Liver (tissue), 9 donors: ENCODE results near the gene TNNI3K. TPM values are rescaled to one million over a fixed set of nuclear protein-coding genes. Genes with fewer than 3 reads are reported as not detected.

ENCODE experiments used
- DNase-seq: peaks from one replicate; pipeline ENCODE4 v3.0.0-alpha.2; 2017; ENCODE audit warnings: low spot score
- H3K27ac ChIP-seq, 2 donors: one replicate each; pipeline ENCODE4 v1.7.0; 2013; ENCODE audit warnings: inconsistent platforms in 2 of 2, low read length in 2 of 2, control low read depth in 1 of 2, low read depth in 1 of 2, mild to moderate bottlenecking in 1 of 2
- H3K27me3 ChIP-seq, 4 donors: one replicate each; pipeline versions ENCODE4 v1.6.1 to v1.7.0; 2013; ENCODE audit warnings: low read length in 3 of 4, inconsistent platforms in 1 of 4, mild to moderate bottlenecking in 1 of 4, moderate library complexity in 1 of 4; ENCODE audit not compliant: control insufficient read depth in 4 of 4, insufficient read depth in 4 of 4
- H3K36me3 ChIP-seq, 4 donors: one replicate each; pipeline versions ENCODE4 v1.6.1 to v1.7.0; 2013; ENCODE audit warnings: low read length in 3 of 4, mild to moderate bottlenecking in 3 of 4, low read depth in 1 of 4, moderate library complexity in 1 of 4; ENCODE audit not compliant: control insufficient read depth in 4 of 4, insufficient read depth in 3 of 4
- H3K4me1 ChIP-seq, 4 donors: one replicate each; pipeline versions ENCODE4 v1.6.1 to v1.7.0; 2013; ENCODE audit warnings: low read length in 3 of 4, mild to moderate bottlenecking in 3 of 4, moderate library complexity in 1 of 4; ENCODE audit not compliant: control insufficient read depth in 4 of 4, insufficient read depth in 4 of 4
- H3K4me3 ChIP-seq, 3 donors: one replicate each; pipeline versions ENCODE4 v1.6.1 to v1.7.0; 2013; ENCODE audit warnings: low read length in 3 of 3, control low read depth in 1 of 3, low read depth in 1 of 3, mild to moderate bottlenecking in 1 of 3
- H3K9ac ChIP-seq, 2 donors: one replicate each; pipeline ENCODE4 v1.7.0; 2013; ENCODE audit warnings: low read length in 2 of 2, mild to moderate bottlenecking in 2 of 2, moderate library complexity in 2 of 2, control low read depth in 1 of 2, low read depth in 1 of 2
- H3K9me3 ChIP-seq, 4 donors: one replicate each; pipeline versions ENCODE4 v1.6.1 to v1.7.0; 2013; ENCODE audit warnings: low read length in 3 of 4; ENCODE audit not compliant: control insufficient read depth in 4 of 4
- FOXA1 ChIP-seq: IDR thresholded peaks from 2 replicates; pipeline ENCODE4 v1.6.1; 2016; ENCODE audit warnings: antibody characterized with exemption
- FOXA2 ChIP-seq: IDR thresholded peaks from 2 replicates; pipeline ENCODE4 v1.6.1; 2016; ENCODE audit warnings: antibody characterized with exemption
- GABPA ChIP-seq, 2 donors: IDR thresholded peaks in 1 of 2; conservative IDR thresholded peaks in 1 of 2; 2 replicates each; pipeline ENCODE4 v1.6.1; 2016; ENCODE audit warnings: antibody characterized with exemption in 2 of 2, mild to moderate bottlenecking in 1 of 2, moderate library complexity in 1 of 2
- HNF4A ChIP-seq, 2 donors: conservative IDR thresholded peaks; 2 replicates each; pipeline ENCODE4 v1.6.1; 2016; ENCODE audit warnings: antibody characterized with exemption in 2 of 2, mild to moderate bottlenecking in 2 of 2
- HNF4G ChIP-seq: IDR thresholded peaks from 2 replicates; pipeline ENCODE4 v1.6.1; 2016; ENCODE audit warnings: antibody characterized with exemption
- NR2F2 ChIP-seq: IDR thresholded peaks from 2 replicates; pipeline ENCODE4 v1.6.1; 2016; ENCODE audit warnings: antibody characterized with exemption
- RAD21 ChIP-seq, 2 donors: IDR thresholded peaks; 2 replicates each; pipeline ENCODE4 v1.6.1; 2016; ENCODE audit warnings: antibody characterized with exemption in 2 of 2, mild to moderate bottlenecking in 2 of 2
- RXRA ChIP-seq, 2 donors: IDR thresholded peaks; 2 replicates each; pipeline ENCODE4 v1.6.1; 2017 to 2018; ENCODE audit warnings: antibody characterized with exemption in 2 of 2, mild to moderate bottlenecking in 1 of 2
- SP1 ChIP-seq: IDR thresholded peaks from 2 replicates; pipeline ENCODE4 v1.6.1; 2018; ENCODE audit warnings: antibody characterized with exemption, mild to moderate bottlenecking
- TAF1 ChIP-seq: conservative IDR thresholded peaks from 2 replicates; pipeline ENCODE4 v1.6.1; 2016; ENCODE audit warnings: antibody characterized with exemption, mild to moderate bottlenecking
- YY1 ChIP-seq: IDR thresholded peaks from 2 replicates; pipeline ENCODE4 v1.6.1; 2016; ENCODE audit warnings: antibody characterized with exemption, mild to moderate bottlenecking
- WGBS: extraction: QIAGEN DNeasy Blood & Tissue Kit; methylation state at CpG from one replicate; pipeline ENCODE4 v1.1.7; 2013; 5-methylcytosine and 5-hydroxymethylcytosine counted together
- polyA plus RNA-seq, 2 donors: library from polyadenylated mRNA; stranded (reverse) in 1 of 2; unstranded in 1 of 2; fragments of 200-250 nt in 1 of 2; fragments of >200 nt in 1 of 2; fragmentation: Nextera tagmentation in 1 of 2; extraction: Ambion mirVana in 1 of 2; gene quantifications; one replicate each; pipeline versions ENCODE4 v1.2.1 to v1.2.3, GENCODE V29; 2013 to 2015
- total RNA-seq, 2 donors: library from RNA; depleted of rRNA; stranded (reverse); fragments of >200 nt; gene quantifications; one replicate each; pipeline ENCODE4 v1.2.3, GENCODE V29; 2014
- TF ChIP-seq, protein P1 (sequence below): IDR thresholded peaks from 2 replicates; pipeline ENCODE4 v1.6.1; 2016; ENCODE audit warnings: antibody characterized with exemption
- TF ChIP-seq, protein P2 (sequence below): IDR thresholded peaks from 2 replicates; pipeline ENCODE4 v1.6.1; 2016; ENCODE audit warnings: antibody characterized with exemption
- TF ChIP-seq, protein P3 (sequence below): IDR thresholded peaks from 2 replicates; pipeline ENCODE4 v1.6.1; 2016; ENCODE audit warnings: antibody characterized with exemption, mild to moderate bottlenecking
- TF ChIP-seq, protein P4 (sequence below): IDR thresholded peaks from 2 replicates; pipeline ENCODE4 v1.6.1; 2016; ENCODE audit warnings: antibody characterized with exemption
- TF ChIP-seq, protein P5 (sequence below): fragments of 150-350 bp; IDR thresholded peaks from 2 replicates; pipeline ENCODE4 v1.5.1; 2017; ENCODE audit warnings: improper control_type of control experiment, low read depth, low read length; ENCODE audit not compliant: missing input control
- donor health status: healthy.
- donor health status: healthy.
- donor health status: healthy.
- donor health status: healthy.
- donor health status: healthy.

TNNI3K gene
- total and polyA plus RNA-seq, 4 donors, result 0.09 to 0.10 TPM; not detected in 2

DNA sequence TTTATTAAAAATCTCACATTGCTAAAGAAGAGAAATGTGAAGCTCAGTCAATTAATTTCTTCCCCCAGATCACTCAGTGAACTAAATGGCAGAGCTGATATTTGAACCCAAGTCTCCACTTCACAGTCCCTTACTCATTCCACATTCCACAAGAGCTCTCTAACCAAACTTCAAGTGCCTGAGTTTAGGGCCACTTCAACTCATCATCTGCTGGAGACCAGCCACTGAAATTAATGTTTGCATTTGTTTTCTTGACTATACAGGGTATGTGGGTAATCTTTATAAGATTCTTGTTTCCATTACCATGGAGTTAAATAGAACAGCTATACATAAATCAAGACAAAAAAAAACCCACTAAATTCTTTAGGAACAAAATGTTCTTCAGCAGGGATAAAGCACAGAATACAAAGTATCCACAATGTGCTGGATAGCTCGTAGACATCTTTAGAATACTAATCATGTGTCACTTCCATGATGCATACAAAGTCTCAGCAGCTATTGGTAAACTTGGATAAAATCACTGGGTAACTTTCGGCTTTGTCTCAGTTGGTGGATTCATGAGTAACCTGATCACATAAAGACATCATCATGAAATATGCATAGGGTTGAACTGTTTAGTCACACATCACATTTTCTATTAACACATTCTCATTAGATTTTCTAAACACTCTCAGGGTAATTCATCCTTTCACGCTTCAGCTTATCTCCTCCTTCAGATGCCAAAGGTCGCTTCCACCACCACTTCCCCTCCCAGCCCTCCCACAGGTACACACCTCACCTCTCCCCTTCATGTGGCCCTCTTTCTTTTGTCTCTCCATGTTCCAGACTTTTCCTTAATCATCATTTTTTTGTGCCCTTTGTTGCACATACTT lies 187.5 kb downstream of the TNNI3K start:
- Histone ChIP-seq H3K36me3 (no peaks in the 10 kb centered on the region), H3K9me3 (no peaks in the 10 kb centered on the region), H3K27ac (no peak overlapping the region), H3K4me1 (no peaks in the 10 kb centered on the region), H3K4me3 (no peak overlapping the region), H3K9ac (no peak overlapping the region), H3K27me3 (no peaks in the 10 kb centered on the region)
- WGBS, result 56% methylated on average over 4 of the region's 4 CpGs
- no peak for DNase-seq
- TF ChIP-seq, protein P1, sequence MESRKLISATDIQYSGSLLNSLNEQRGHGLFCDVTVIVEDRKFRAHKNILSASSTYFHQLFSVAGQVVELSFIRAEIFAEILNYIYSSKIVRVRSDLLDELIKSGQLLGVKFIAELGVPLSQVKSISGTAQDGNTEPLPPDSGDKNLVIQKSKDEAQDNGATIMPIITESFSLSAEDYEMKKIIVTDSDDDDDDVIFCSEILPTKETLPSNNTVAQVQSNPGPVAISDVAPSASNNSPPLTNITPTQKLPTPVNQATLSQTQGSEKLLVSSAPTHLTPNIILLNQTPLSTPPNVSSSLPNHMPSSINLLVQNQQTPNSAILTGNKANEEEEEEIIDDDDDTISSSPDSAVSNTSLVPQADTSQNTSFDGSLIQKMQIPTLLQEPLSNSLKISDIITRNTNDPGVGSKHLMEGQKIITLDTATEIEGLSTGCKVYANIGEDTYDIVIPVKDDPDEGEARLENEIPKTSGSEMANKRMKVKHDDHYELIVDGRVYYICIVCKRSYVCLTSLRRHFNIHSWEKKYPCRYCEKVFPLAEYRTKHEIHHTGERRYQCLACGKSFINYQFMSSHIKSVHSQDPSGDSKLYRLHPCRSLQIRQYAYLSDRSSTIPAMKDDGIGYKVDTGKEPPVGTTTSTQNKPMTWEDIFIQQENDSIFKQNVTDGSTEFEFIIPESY, result no peak
- no peak for TF ChIP-seq YY1
- no peak for TF ChIP-seq HNF4G
- no peak for TF ChIP-seq SP1
- TF ChIP-seq FOXA2, result no peak
- TF ChIP-seq, protein P2, sequence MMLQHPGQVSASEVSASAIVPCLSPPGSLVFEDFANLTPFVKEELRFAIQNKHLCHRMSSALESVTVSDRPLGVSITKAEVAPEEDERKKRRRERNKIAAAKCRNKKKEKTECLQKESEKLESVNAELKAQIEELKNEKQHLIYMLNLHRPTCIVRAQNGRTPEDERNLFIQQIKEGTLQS, result no peak
- TF ChIP-seq, protein P3, sequence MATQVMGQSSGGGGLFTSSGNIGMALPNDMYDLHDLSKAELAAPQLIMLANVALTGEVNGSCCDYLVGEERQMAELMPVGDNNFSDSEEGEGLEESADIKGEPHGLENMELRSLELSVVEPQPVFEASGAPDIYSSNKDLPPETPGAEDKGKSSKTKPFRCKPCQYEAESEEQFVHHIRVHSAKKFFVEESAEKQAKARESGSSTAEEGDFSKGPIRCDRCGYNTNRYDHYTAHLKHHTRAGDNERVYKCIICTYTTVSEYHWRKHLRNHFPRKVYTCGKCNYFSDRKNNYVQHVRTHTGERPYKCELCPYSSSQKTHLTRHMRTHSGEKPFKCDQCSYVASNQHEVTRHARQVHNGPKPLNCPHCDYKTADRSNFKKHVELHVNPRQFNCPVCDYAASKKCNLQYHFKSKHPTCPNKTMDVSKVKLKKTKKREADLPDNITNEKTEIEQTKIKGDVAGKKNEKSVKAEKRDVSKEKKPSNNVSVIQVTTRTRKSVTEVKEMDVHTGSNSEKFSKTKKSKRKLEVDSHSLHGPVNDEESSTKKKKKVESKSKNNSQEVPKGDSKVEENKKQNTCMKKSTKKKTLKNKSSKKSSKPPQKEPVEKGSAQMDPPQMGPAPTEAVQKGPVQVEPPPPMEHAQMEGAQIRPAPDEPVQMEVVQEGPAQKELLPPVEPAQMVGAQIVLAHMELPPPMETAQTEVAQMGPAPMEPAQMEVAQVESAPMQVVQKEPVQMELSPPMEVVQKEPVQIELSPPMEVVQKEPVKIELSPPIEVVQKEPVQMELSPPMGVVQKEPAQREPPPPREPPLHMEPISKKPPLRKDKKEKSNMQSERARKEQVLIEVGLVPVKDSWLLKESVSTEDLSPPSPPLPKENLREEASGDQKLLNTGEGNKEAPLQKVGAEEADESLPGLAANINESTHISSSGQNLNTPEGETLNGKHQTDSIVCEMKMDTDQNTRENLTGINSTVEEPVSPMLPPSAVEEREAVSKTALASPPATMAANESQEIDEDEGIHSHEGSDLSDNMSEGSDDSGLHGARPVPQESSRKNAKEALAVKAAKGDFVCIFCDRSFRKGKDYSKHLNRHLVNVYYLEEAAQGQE, result no peak
- no peak for TF ChIP-seq FOXA1
- no peak for TF ChIP-seq RAD21 (IDR thresholded peaks at IDR 0.05)
- no peak for TF ChIP-seq HNF4A (conservative IDR thresholded peaks at IDR 0.05)
- TF ChIP-seq TAF1, result no peak
- no peak for TF ChIP-seq RXRA (IDR thresholded peaks at IDR 0.05)
- TF ChIP-seq, protein P4, sequence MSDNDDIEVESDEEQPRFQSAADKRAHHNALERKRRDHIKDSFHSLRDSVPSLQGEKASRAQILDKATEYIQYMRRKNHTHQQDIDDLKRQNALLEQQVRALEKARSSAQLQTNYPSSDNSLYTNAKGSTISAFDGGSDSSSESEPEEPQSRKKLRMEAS, result no peak
- TF ChIP-seq, protein P5, sequence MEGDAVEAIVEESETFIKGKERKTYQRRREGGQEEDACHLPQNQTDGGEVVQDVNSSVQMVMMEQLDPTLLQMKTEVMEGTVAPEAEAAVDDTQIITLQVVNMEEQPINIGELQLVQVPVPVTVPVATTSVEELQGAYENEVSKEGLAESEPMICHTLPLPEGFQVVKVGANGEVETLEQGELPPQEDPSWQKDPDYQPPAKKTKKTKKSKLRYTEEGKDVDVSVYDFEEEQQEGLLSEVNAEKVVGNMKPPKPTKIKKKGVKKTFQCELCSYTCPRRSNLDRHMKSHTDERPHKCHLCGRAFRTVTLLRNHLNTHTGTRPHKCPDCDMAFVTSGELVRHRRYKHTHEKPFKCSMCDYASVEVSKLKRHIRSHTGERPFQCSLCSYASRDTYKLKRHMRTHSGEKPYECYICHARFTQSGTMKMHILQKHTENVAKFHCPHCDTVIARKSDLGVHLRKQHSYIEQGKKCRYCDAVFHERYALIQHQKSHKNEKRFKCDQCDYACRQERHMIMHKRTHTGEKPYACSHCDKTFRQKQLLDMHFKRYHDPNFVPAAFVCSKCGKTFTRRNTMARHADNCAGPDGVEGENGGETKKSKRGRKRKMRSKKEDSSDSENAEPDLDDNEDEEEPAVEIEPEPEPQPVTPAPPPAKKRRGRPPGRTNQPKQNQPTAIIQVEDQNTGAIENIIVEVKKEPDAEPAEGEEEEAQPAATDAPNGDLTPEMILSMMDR, result no peak
- TF ChIP-seq GABPA (IDR thresholded peaks at IDR 0.05 in 1 of 2, conservative IDR thresholded peaks at IDR 0.05 in 1 of 2), result no peak
- no peak for TF ChIP-seq NR2F2
